GM12891 (cell line): ENCODE results near the gene TGFBR2.

Experiments used
- POLR2A ChIP-seq: IDR thresholded peaks from 2 replicates; pipeline ENCODE4 v1.6.1; 2011; ENCODE audit warnings: low read depth, low read length, control low read depth
- POLR2AphosphoS5 ChIP-seq: IDR thresholded peaks from 2 replicates; pipeline ENCODE4 v1.6.1; 2011; ENCODE audit warnings: low read depth, low read length, control low read depth
- TAF1 ChIP-seq: IDR thresholded peaks from 2 replicates; pipeline ENCODE4 v1.6.1; 2011; ENCODE audit warnings: low read depth, low read length, control low read depth

GRCh38 chr3:30733696-30734095 is 127.3 kb downstream of the TGFBR2 start:
- no peak for TF ChIP-seq POLR2AphosphoS5
- no peak for TF ChIP-seq TAF1
- no peak for TF ChIP-seq POLR2A
